HG03565 (cell line): ENCODE results near the gene MEGF6.

Experiments used
- ATAC-seq: cut with Tn5 transposase; IDR thresholded peaks from one replicate; pipeline ENCODE4 v1.9.1; 2021; ENCODE audit warnings: mild to moderate bottlenecking, moderate library complexity; ENCODE audit not compliant: unreplicated experiment

The MEGF6 gene

DNA sequence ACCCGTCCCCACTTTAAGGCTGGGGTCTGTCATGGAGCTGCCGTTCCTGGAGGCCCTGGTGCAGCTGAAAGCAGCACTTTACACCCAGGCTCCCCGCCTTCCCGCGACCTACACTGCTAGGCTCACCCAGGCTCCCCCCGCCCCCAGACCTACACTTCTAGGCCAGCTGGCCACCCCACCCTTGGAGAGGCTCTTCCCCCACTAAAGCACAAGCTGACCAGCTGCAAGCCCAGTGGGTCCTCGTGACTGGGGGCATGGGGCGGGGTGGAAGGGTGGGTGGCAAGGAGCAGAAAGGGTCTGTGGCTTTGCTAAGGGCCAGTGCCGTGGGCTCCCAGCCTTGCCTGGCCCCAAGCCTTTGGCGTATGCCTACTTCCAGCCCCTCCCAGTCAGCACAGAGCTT lies 166.6 kb downstream of the MEGF6 start:
- no peak for ATAC-seq

- no peak for ATAC-seq
Observed at GRCh38 chr1:3444298-3444697, 167.0 kb downstream of the MEGF6 start.

- no peak for ATAC-seq
Observed at GRCh38 chr1:3443807-3444206, 167.5 kb downstream of the MEGF6 start.

GRCh38 chr1:3442901-3443300 lies 168.4 kb downstream of the MEGF6 start:
- no peak for ATAC-seq

- no peak for ATAC-seq
Observed at GRCh38 chr1:3442331-3442730, 169.0 kb downstream of the MEGF6 start.

DNA sequence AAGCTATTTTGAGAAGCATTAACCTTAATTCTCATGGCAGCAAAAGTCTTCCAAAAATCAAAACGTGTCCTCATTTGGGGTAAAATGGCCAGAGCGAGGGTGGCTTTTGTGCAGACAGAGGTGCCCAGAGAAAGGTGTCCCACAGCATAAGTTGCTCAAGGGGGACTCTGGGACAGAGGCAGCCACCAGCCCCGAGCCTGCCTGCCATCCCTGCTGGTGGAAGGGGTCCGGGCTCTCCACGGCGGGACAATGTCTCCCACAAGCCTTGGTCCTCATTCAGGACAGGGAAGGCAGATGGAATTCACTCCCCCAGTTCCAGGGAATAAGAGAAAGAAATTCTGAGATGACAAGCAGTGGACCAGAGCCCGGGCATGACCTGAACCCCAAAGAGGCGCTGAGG lies 169.4 kb downstream of the MEGF6 start:
- ATAC-seq = no peak

DNA sequence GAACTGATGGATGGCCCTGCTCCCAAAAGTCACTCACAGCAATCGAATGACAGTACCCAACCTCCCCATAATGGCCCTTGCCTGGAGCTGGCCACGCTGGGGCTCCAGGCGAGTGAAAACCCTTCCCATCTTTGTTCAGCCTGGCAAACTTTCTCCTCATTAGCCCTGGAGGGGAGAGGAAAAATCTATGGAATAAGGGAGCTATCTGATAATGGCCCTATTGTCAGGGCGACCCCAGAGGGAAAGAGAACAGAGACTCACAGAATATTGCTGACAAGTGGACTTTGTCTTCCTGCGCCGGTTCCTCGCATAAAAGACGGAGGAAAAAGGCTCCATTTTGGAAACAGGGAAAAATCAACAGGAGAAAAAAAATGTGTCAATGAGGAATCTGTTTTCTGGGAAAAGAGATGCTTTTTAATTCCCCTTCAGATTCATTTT lies 169.9 kb downstream of the MEGF6 start:
- ATAC-seq = no peak

DNA sequence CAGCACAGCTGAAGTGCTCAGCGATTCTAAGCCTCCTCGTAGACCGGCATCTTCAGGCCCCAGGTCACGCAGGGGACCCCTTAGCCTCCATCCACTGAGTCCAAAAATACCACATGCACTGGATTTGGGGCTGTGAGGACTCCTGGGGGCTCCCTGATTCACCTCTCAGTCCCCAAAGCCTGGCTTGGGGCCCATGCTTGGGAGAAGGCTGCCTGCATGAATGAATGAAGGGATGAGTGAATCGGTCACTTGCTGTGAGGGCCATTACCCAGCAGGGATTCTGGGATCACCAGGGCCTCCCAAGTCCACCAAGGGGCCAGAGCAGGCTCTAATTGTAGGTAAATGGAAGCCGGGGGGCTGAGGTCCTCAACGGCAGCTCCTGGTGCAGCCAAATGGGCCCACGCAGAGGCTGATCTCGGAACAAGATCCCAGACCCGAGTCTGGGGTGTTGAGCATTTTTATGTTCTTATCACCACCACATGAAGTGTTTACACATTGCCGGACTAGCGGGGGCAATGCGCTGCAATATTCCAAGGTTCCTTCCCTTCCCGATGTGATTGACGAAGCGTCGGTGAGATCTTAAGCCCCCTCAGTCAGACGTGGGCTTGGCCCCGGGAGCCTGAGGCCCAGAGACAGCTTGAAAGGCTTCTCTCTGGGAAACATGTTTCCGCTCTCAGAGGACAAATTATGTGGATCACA lies 170.4 kb downstream of the MEGF6 start:
- no peak for ATAC-seq

- no peak for ATAC-seq
Observed at GRCh38 chr1:3440300-3440681, 171.0 kb downstream of the MEGF6 start.
